Measurements from ENCODE around the gene SUSD5.

Gene SUSD5

GRCh38 chr3:33159981-33160380 lies 58.6 kb downstream of the SUSD5 start:
- WGBS (ENCODE audit: insufficient coverage, insufficient read length): no CpG with 5 or more reads among the region's 3 CpGs
- no peak overlapping the region for H3K4me3 ChIP-seq (ENCODE audit: low read length)

GRCh38 chr3:33159234-33159633 lies 59.4 kb downstream of the SUSD5 start:
- H3K27me3 ChIP-seq (ENCODE audit: control insufficient read depth, insufficient read depth, low read length): no peaks in the 10 kb centered on the region
- H3K9me3 ChIP-seq (ENCODE audit: control insufficient read depth, insufficient read depth, low read length): no peaks in the 10 kb centered on the region
- no peaks in the 10 kb centered on the region for H3K4me1 ChIP-seq (ENCODE audit: control insufficient read depth, insufficient read depth, low read length)
- H3K27ac ChIP-seq (ENCODE audit: low read length): no peak overlapping the region
- no CpG with 5 or more reads among the region's 4 CpGs for WGBS (ENCODE audit: insufficient coverage, insufficient read length)
- no peak overlapping the region for H3K4me3 ChIP-seq (ENCODE audit: low read length)
- DNase-seq (ENCODE audit: low read depth, low spot score): no peak
- H3K36me3 ChIP-seq (ENCODE audit: control insufficient read depth, insufficient read depth, low read length): no peaks in the 10 kb centered on the region

More at GRCh38 chr3:33159981-33160380, 58.6 kb downstream of the SUSD5 start:
- Histone ChIP-seq H3K4me1 (ENCODE audit: control insufficient read depth, insufficient read depth, low read length) (no peaks in the 10 kb centered on the region), H3K27ac (ENCODE audit: low read length) (no peak overlapping the region), H3K27me3 (ENCODE audit: control insufficient read depth, insufficient read depth, low read length) (no peaks in the 10 kb centered on the region), H3K36me3 (ENCODE audit: control insufficient read depth, insufficient read depth, low read length) (no peaks in the 10 kb centered on the region), H3K9me3 (ENCODE audit: control insufficient read depth, insufficient read depth, low read length) (no peaks in the 10 kb centered on the region)
- no peak for DNase-seq (ENCODE audit: low read depth, low spot score)

DNA sequence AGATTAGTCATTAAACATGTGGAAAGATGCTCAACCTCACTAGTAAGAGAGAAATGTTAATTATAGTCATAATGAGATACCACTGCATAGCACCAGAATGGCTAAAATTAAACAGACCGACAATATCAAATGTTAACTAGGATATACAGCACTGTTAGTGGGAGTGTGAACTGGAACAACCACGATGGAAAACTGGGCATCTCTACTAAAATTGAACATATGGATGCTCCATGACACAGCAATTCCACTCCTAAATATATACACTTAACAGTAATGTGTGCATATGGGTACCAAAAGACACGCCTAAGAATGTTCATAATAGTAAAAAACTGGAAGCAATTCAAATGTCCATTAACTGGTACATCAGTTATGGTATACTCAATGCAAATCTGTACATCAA lies 63.3 kb downstream of the SUSD5 start:
- Histone ChIP-seq H3K4me1 (ENCODE audit: control insufficient read depth, insufficient read depth, low read length) (no peaks in the 10 kb centered on the region), H3K27me3 (ENCODE audit: control insufficient read depth, insufficient read depth, low read length) (no peaks in the 10 kb centered on the region), H3K4me3 (ENCODE audit: low read length) (no peak overlapping the region), H3K36me3 (ENCODE audit: control insufficient read depth, insufficient read depth, low read length) (no peaks in the 10 kb centered on the region), H3K27ac (ENCODE audit: low read length) (no peak overlapping the region), H3K9me3 (ENCODE audit: control insufficient read depth, insufficient read depth, low read length) (no peaks in the 10 kb centered on the region)
- DNase-seq (ENCODE audit: low read depth, low spot score): no peak
- no CpG with 5 or more reads among the region's 3 CpGs for whole genome bisulfite sequencing (ENCODE audit: insufficient coverage, insufficient read length)

DNA sequence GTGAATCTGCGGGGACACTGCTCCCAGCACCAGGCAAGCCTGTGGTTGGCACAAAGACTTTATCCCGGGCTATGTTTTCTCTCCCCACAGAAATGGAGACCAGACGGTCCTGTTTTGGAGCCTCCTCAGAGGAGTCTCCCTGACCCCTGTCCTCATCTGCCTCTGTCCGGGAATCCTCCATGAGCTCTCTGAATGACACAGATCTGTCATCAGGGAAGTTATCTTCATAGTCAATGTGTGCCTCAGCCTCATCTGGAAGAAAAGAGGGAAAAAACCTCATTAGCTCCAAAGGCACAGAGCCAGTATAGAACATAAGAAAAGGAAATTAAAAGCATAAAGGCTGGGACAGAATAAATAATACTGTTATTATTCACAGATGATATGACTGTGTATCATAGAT lies 64.8 kb downstream of the SUSD5 start:
- Histone ChIP-seq H3K9me3 (ENCODE audit: control insufficient read depth, insufficient read depth, low read length) (no peaks in the 10 kb centered on the region), H3K4me1 (ENCODE audit: control insufficient read depth, insufficient read depth, low read length) (no peaks in the 10 kb centered on the region), H3K27ac (ENCODE audit: low read length) (no peak overlapping the region), H3K27me3 (ENCODE audit: control insufficient read depth, insufficient read depth, low read length) (no peaks in the 10 kb centered on the region), H3K4me3 (ENCODE audit: low read length) (no peak overlapping the region), H3K36me3 (ENCODE audit: control insufficient read depth, insufficient read depth, low read length) (no peaks in the 10 kb centered on the region)
- WGBS (ENCODE audit: insufficient coverage, insufficient read length): no CpG with 5 or more reads among the region's 4 CpGs
- DNase-seq (ENCODE audit: low read depth, low spot score): no peak

- no peak for DNase-seq (ENCODE audit: low read depth, low spot score)
- Histone ChIP-seq H3K27me3 (ENCODE audit: control insufficient read depth, insufficient read depth, low read length) (no peaks in the 10 kb centered on the region), H3K9me3 (ENCODE audit: control insufficient read depth, insufficient read depth, low read length) (no peaks in the 10 kb centered on the region), H3K4me1 (ENCODE audit: control insufficient read depth, insufficient read depth, low read length) (no peaks in the 10 kb centered on the region), H3K4me3 (ENCODE audit: low read length) (no peak overlapping the region), H3K27ac (ENCODE audit: low read length) (no peak overlapping the region), H3K36me3 (ENCODE audit: control insufficient read depth, insufficient read depth, low read length) (no peaks in the 10 kb centered on the region)
- no CpG with 5 or more reads among the region's 19 CpGs for WGBS (ENCODE audit: insufficient coverage, insufficient read length)
Observed at GRCh38 chr3:33152363-33153360, 65.9 kb downstream of the SUSD5 start.

- 0 out of 2 replicates have a peak, but pooled peaks cover 5% of the 10 kb centered on the region for H3K36me3 ChIP-seq (ENCODE audit: control insufficient read depth, insufficient read depth, low read length)
- no peaks in the 10 kb centered on the region for H3K27me3 ChIP-seq (ENCODE audit: control insufficient read depth, insufficient read depth, low read length)
- WGBS (ENCODE audit: insufficient coverage, insufficient read length): no CpG with 5 or more reads among the region's 6 CpGs
- DNase-seq (ENCODE audit: low read depth, low spot score): no peak
- H3K27ac ChIP-seq (ENCODE audit: low read length): no peak overlapping the region
- H3K9me3 ChIP-seq (ENCODE audit: control insufficient read depth, insufficient read depth, low read length): no peaks in the 10 kb centered on the region
- no peak overlapping the region for H3K4me3 ChIP-seq (ENCODE audit: low read length)
- H3K4me1 ChIP-seq (ENCODE audit: control insufficient read depth, insufficient read depth, low read length): no peaks in the 10 kb centered on the region
Observed at GRCh38 chr3:33149342-33149741, 69.3 kb downstream of the SUSD5 start.

DNA sequence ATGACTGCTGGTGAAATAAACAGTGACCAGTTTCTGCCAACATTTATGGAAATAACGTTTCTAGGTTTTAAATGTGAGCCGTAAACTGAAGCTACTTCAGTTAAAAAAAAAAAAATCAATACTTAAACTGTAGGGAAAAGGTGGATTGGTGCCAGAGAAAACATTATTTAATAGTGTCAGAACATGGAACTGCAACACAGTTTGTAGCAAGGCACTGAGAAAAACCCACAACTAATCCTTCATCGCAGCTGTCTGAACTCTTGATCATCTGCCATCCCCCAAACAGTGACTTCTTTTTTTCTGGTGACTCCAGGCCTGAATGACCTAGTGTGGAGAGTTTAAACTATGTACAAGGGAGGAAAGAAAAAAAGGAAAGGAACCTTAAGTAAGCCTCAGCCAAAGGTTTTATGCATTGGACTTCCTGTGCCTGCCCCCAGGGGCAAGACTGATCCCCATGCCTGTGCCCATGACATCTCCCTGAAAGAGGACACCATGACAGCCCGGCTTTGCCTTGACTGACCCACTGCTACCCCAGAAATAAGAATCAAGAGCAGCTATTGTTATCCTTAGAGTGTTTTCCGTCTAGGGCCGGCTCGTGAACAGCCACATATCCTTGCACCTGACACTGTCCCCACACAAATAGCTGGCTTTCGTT lies 71.7 kb downstream of the SUSD5 start:
- H3K9me3 ChIP-seq (ENCODE audit: control insufficient read depth, insufficient read depth, low read length): no peaks in the 10 kb centered on the region
- DNase-seq (ENCODE audit: low read depth, low spot score): no peak
- WGBS (ENCODE audit: insufficient coverage, insufficient read length): no CpG with 5 or more reads among the region's 8 CpGs
- H3K4me3 ChIP-seq (ENCODE audit: low read length): no peak overlapping the region
- peaks cover 5% of the 10 kb centered on the region; the same call in 1 of the 2 replicates for H3K36me3 ChIP-seq (ENCODE audit: control insufficient read depth, insufficient read depth, low read length)
- H3K27ac ChIP-seq (ENCODE audit: low read length): no peak overlapping the region
- H3K27me3 ChIP-seq (ENCODE audit: control insufficient read depth, insufficient read depth, low read length): no peaks in the 10 kb centered on the region
- no peaks in the 10 kb centered on the region for H3K4me1 ChIP-seq (ENCODE audit: control insufficient read depth, insufficient read depth, low read length)

DNA sequence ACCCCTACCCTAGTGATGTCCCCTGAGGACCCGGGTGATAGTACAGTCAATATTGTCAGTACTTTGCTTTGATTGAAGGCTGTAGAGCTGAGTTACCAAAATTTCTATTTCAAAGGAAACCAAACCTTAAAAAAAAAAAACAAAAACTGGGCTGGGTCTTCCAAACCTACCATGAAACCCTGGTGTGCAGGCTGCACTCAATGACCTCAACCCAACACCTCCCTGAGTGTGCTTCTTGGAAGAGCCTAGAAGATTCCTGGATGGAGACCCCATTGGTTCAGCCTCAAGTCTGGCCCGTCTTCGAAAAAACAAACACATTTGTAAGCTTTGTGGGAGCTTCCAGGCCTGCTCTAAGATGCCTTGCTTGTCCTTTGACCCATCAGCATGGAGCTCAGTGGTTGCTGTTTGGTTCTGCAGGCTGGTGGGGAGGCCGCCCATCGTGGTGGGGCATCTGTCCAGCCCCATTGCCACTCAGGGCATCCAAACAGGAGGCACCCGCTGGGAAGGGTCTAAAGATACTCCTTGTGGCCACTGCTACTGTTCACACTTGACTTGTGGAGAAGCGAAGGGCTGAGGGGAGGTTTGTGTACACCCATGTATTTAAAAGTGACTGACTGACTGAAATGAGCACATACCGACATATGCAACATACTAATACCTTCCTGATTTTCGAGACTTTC lies 72.6 kb downstream of the SUSD5 start:
- peaks cover 7% of the 10 kb centered on the region; the same call in 1 of the 2 replicates for H3K36me3 ChIP-seq (ENCODE audit: control insufficient read depth, insufficient read depth, low read length)
- no CpG with 5 or more reads among the region's 9 CpGs for WGBS (ENCODE audit: insufficient coverage, insufficient read length)
- H3K27ac ChIP-seq (ENCODE audit: low read length): no peak overlapping the region
- no peak overlapping the region for H3K4me3 ChIP-seq (ENCODE audit: low read length)
- no peaks in the 10 kb centered on the region for H3K4me1 ChIP-seq (ENCODE audit: control insufficient read depth, insufficient read depth, low read length)
- no peak for DNase-seq (ENCODE audit: low read depth, low spot score)
- no peaks in the 10 kb centered on the region for H3K27me3 ChIP-seq (ENCODE audit: control insufficient read depth, insufficient read depth, low read length)
- no peaks in the 10 kb centered on the region for H3K9me3 ChIP-seq (ENCODE audit: control insufficient read depth, insufficient read depth, low read length)

DNA sequence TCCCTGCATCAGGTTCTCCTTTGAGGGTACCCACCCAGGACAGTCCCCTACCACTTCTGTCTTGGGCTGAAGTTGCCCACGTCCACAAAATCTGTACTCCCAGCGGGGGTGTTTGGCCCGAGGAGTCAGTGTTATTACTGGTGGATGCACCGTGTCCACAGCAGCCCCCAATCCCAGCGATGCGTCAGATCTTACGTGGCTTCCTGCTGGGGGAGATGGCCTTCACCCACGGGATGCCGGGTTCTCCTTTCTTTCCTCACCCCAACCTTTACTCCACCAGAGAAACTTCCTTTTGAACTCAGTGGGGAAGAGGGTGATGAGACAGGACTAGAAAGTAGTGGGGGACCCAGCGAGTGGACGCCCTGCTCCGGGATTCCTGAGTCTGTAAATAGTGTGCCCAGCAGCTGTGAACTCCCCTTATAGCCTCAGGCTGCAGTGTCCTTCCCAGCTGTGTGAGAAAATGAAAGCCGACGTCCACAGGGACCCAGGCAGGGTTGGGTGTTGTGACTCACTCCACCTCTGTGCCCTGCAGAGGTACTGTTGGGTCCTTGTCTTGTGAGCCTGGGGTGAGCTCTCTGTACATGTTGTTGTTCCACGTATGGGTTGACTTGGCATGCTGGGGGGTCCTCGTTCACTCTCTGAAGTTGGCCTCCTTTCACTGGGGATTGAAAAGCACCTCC lies 73.2 kb downstream of the SUSD5 start:
- no peaks in the 10 kb centered on the region for H3K27me3 ChIP-seq (ENCODE audit: control insufficient read depth, insufficient read depth, low read length)
- H3K36me3 ChIP-seq (ENCODE audit: control insufficient read depth, insufficient read depth, low read length): peaks cover 11% of the 10 kb centered on the region; the same call in 1 of the 2 replicates
- no peak for DNase-seq (ENCODE audit: low read depth, low spot score)
- H3K4me1 ChIP-seq (ENCODE audit: control insufficient read depth, insufficient read depth, low read length): no peaks in the 10 kb centered on the region; the same call in 1 of the 2 replicates
- no peak overlapping the region for H3K27ac ChIP-seq (ENCODE audit: low read length)
- H3K4me3 ChIP-seq (ENCODE audit: low read length): no peak overlapping the region
- WGBS (ENCODE audit: insufficient coverage, insufficient read length): no CpG with 5 or more reads among the region's 16 CpGs
- no peaks in the 10 kb centered on the region for H3K9me3 ChIP-seq (ENCODE audit: control insufficient read depth, insufficient read depth, low read length)

GRCh38 chr3:33144433-33144832 lies 74.2 kb downstream of the SUSD5 start:
- H3K27ac ChIP-seq (ENCODE audit: low read length): no peak overlapping the region
- H3K27me3 ChIP-seq (ENCODE audit: control insufficient read depth, insufficient read depth, low read length): no peaks in the 10 kb centered on the region
- H3K4me1 ChIP-seq (ENCODE audit: control insufficient read depth, insufficient read depth, low read length): no peaks in the 10 kb centered on the region; the same call in 1 of the 2 replicates
- no peaks in the 10 kb centered on the region for H3K9me3 ChIP-seq (ENCODE audit: control insufficient read depth, insufficient read depth, low read length)
- no peak overlapping the region for H3K4me3 ChIP-seq (ENCODE audit: low read length)
- peak; percentile 37 for DNase-seq (ENCODE audit: low read depth, low spot score)
- WGBS (ENCODE audit: insufficient coverage, insufficient read length): no CpG with 5 or more reads among the region's 1 CpG
- H3K36me3 ChIP-seq (ENCODE audit: control insufficient read depth, insufficient read depth, low read length): peaks cover 11% of the 10 kb centered on the region; the same call in 1 of the 2 replicates

Measured in iPS DF 6.9 (cell line).